T-cell (primary cell): Measurements from ENCODE around the gene LIPI. TPM values are rescaled to one million over a fixed set of nuclear protein-coding genes. Genes with fewer than 3 reads are reported as not detected.
"Not testable (repeated sequence)": the region's sequence is repeated elsewhere in the genome, so short reads cannot be mapped to it uniquely, and the experiment has no call there.

ENCODE experiments used
- ATAC-seq, 4 experiments: fragments of 200-7000 bp in 3 of 4; fragments of 150-1000 bp in 1 of 4; cut with Tn5 transposase; replicated peaks in 1 of 4; 1 replicate in 3 of 4; 2 replicates in 1 of 4; pipeline ENCODE4 v1.10.0; 2021; ENCODE audit warnings: moderate library complexity in 3 of 4, mild to moderate bottlenecking in 2 of 4, moderate number of reproducible peaks in 1 of 4
- CTCF ChIA-PET, 2 donors: fragments of 300-600 bp; sonication (Branson Sonifier 250); formaldehyde crosslinking; loops; one replicate each; lab custom pipeline; 2022; ENCODE audit warnings: antibody characterized with exemption in 2 of 2; lab: Charles Lee
- POLR2A ChIA-PET, 2 donors: fragments of 300-600 bp; sonication (Branson Sonifier 250); formaldehyde crosslinking; loops; one replicate each; lab custom pipeline; 2022; ENCODE audit warnings: antibody characterized with exemption in 2 of 2; lab: Charles Lee
- DNase-seq, 35 experiments: peaks; one replicate each; pipeline versions ENCODE4 v3.0.0 to v3.0.0-alpha.2; 2013 to 2023
- H3K27ac ChIP-seq: one replicate; pipeline ENCODE4 v1.5.1; 2013; ENCODE audit warnings: low read length
- H3K27me3 ChIP-seq, 2 experiments: replicated peaks in 1 of 2; 1 replicate in 1 of 2; 2 replicates in 1 of 2; pipeline versions ENCODE4 v1.6.1 to v1.7.0; 2013; ENCODE audit warnings: low read length in 1 of 2, mixed read lengths in 1 of 2; ENCODE audit not compliant: control insufficient read depth in 2 of 2, insufficient read depth in 2 of 2; ENCODE audit errors: extremely low read depth in 1 of 2
- H3K36me3 ChIP-seq, 2 donors: 1 replicate in 1 of 2; 2 replicates in 1 of 2; pipeline versions ENCODE4 v1.6.1 to v1.7.0; 2013; ENCODE audit warnings: low read length in 1 of 2; ENCODE audit not compliant: control insufficient read depth in 2 of 2, insufficient read depth in 1 of 2; ENCODE audit errors: extremely low read depth in 1 of 2
- H3K4me1 ChIP-seq, 2 experiments: 1 replicate in 1 of 2; 2 replicates in 1 of 2; pipeline versions ENCODE4 v1.6.1 to v1.7.0; 2013; ENCODE audit warnings: low read length in 2 of 2, mixed read lengths in 1 of 2; ENCODE audit not compliant: insufficient read depth in 2 of 2, control insufficient read depth in 1 of 2; ENCODE audit errors: extremely low read depth in 1 of 2
- H3K4me3 ChIP-seq, 2 donors: 1 replicate in 1 of 2; 2 replicates in 1 of 2; pipeline versions ENCODE4 v1.5.1 to v1.7.0; 2013; ENCODE audit warnings: mild to moderate bottlenecking in 2 of 2, low read length in 1 of 2, moderate library complexity in 1 of 2; ENCODE audit not compliant: control insufficient read depth in 1 of 2; ENCODE audit errors: extremely low read depth in 1 of 2
- H3K9me3 ChIP-seq: 2 replicates; pipeline ENCODE4 v1.7.0; 2013
- H3K27ac Mint-ChIP-seq, 2 donors: one replicate each; pipeline ENCODE4 v1.8.0; 2020 to 2021; ENCODE audit warnings: mild to moderate bottlenecking in 2 of 2, mixed read lengths in 2 of 2
- H3K27me3 Mint-ChIP-seq, 2 donors: one replicate each; pipeline ENCODE4 v1.8.0; 2021 to 2022; ENCODE audit warnings: mixed read lengths in 2 of 2
- H3K36me3 Mint-ChIP-seq: one replicate; pipeline ENCODE4 v1.8.0; 2021; ENCODE audit warnings: mixed read lengths
- H3K4me1 Mint-ChIP-seq, 3 donors: one replicate each; pipeline ENCODE4 v1.8.0; 2020 to 2022; ENCODE audit warnings: mixed read lengths in 3 of 3, mild to moderate bottlenecking in 1 of 3
- H3K4me3 Mint-ChIP-seq, 3 donors: one replicate each; pipeline ENCODE4 v1.8.0; 2020 to 2022; ENCODE audit warnings: mild to moderate bottlenecking in 3 of 3, mixed read lengths in 3 of 3, moderate library complexity in 3 of 3
- H3K9me3 Mint-ChIP-seq, 3 donors: one replicate each; pipeline ENCODE4 v1.8.0; 2020 to 2022; ENCODE audit warnings: mixed read lengths in 3 of 3
- WGBS: methylation state at CpG from one replicate; pipeline ENCODE4 v1.1.5; 2013; ENCODE audit warnings: missing lambda C conversion rate; ENCODE audit not compliant: insufficient coverage; 5-methylcytosine and 5-hydroxymethylcytosine counted together
- total RNA-seq, 35 experiments: library from RNA in 6 of 35; stranded (reverse) in 6 of 35; fragments of 120-200 nt in 1 of 35; gene quantifications; one replicate each; pipeline versions ENCODE4 v1.2.1 to v1.2.4 and lab custom pipeline; 2013 to 2026

LIPI gene
- total RNA-seq, 5 donors from 2014 or later (not counting 1 experiment from before 2014, with no cell fraction given) = not detected

GRCh38 chr21:14115646-14116045 lies 95.1 kb downstream of the LIPI start:
- Mint-ChIP-seq H3K27ac (no peak overlapping the region), H3K4me3 (no peak overlapping the region), H3K4me1 (peaks cover 8 to 22% (median 10%) of the 10 kb centered on the region in 3 donors), H3K36me3 (peaks cover 2% of the 10 kb centered on the region), H3K9me3 (peaks cover 0 to 5% (median 0%) of the 10 kb centered on the region in 3 donors), H3K27me3 (no peaks in the 10 kb centered on the region)
- 90% methylated on average over 6 of the region's 7 CpGs for WGBS
- Histone ChIP-seq H3K36me3 (no peaks in the 10 kb centered on the region), H3K9me3 (no peaks in the 10 kb centered on the region), H3K27ac (no peak overlapping the region), H3K4me1 (peaks cover 3 to 8% of the 10 kb centered on the region in 2 experiments), H3K4me3 (no peak overlapping the region), H3K27me3 (no peaks in the 10 kb centered on the region)
- POLR2A ChIA-PET = no interaction called here
- ATAC-seq (no peak), DNase-seq (no peak)
- CTCF ChIA-PET = no interaction called here

GRCh38 chr21:14114251-14114650 lies 96.5 kb downstream of the LIPI start:
- Mint-ChIP-seq H3K27ac (no peak overlapping the region), H3K36me3 (peaks cover 2% of the 10 kb centered on the region), H3K9me3 (no peaks in the 10 kb centered on the region), H3K27me3 (no peaks in the 10 kb centered on the region), H3K4me3 (no peak overlapping the region), H3K4me1 (peaks cover 0 to 14% (median 2%) of the 10 kb centered on the region in 3 donors)
- H3K4me1 ChIP-seq = no peaks in the 10 kb centered on the region
- POLR2A ChIA-PET = no interaction called here
- no peaks in the 10 kb centered on the region for H3K9me3 ChIP-seq
- H3K27me3 ChIP-seq = no peaks in the 10 kb centered on the region
- H3K27ac ChIP-seq = no peak overlapping the region
- no peaks in the 10 kb centered on the region for H3K36me3 ChIP-seq
- CTCF ChIA-PET = no interaction called here
- no peak overlapping the region for H3K4me3 ChIP-seq
- DNase-seq (no peak), ATAC-seq (no peak)
- whole genome bisulfite sequencing = 100% methylated on average over 1 of the region's 3 CpGs

GRCh38 chr21:14104564-14104963 lies 106.2 kb downstream of the LIPI start:
- CTCF ChIA-PET = not testable (repeated sequence)

DNA sequence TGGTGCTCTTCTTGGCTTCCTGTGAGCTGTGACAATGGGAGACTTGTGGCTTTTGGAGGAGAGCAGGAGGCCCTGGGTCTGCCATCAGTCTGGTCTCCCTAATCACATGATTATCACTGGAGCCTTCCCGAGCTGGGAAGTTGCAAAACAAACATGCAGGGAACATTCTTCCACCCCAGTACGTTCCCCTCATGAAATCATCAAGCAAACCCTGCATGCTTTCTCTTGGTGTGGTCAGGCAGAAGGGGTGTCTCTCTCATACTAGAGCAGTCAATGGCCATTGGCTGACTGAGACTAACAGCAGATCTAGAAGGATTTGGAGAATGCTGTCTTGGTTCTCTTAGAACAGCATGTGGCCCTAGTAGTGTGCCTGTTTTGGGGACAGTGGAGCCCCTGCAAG lies 111.2 kb downstream of the LIPI start:
- WGBS = no CpG with 5 or more reads among the region's 2 CpGs
- Histone ChIP-seq H3K27me3 (no peaks in the 10 kb centered on the region), H3K4me3 (no peak overlapping the region), H3K27ac (no peak overlapping the region), H3K4me1 (no peaks in the 10 kb centered on the region), H3K36me3 (no peaks in the 10 kb centered on the region), H3K9me3 (no peaks in the 10 kb centered on the region)
- no peak overlapping the region for H3K27ac Mint-ChIP-seq
- ChIA-PET POLR2A (no interaction called here), CTCF (no interaction called here)
- H3K36me3 Mint-ChIP-seq = peaks cover 5% of the 10 kb centered on the region
- H3K9me3 Mint-ChIP-seq = peaks cover 0 to 6% (median 0%) of the 10 kb centered on the region in 3 donors
- ATAC-seq = no peak
- H3K4me3 Mint-ChIP-seq = no peak overlapping the region
- H3K27me3 Mint-ChIP-seq = peaks cover 0 to 6% of the 10 kb centered on the region in 2 donors
- DNase-seq = no peak
- no peaks in the 10 kb centered on the region for H3K4me1 Mint-ChIP-seq

More at GRCh38 chr21:14104564-14104963, 106.2 kb downstream of the LIPI start:
- ATAC-seq, H3K4me1 ChIP-seq, H3K4me3 Mint-ChIP-seq, H3K27me3 ChIP-seq, POLR2A ChIA-PET, H3K27ac ChIP-seq, H3K36me3 Mint-ChIP-seq, H3K9me3 ChIP-seq, H3K4me1 Mint-ChIP-seq, H3K4me3 ChIP-seq, H3K36me3 ChIP-seq, H3K27ac Mint-ChIP-seq, H3K9me3 Mint-ChIP-seq, DNase-seq, H3K27me3 Mint-ChIP-seq: not testable (repeated sequence)
- 79% methylated on average over 4 of the region's 4 CpGs for WGBS

DNA sequence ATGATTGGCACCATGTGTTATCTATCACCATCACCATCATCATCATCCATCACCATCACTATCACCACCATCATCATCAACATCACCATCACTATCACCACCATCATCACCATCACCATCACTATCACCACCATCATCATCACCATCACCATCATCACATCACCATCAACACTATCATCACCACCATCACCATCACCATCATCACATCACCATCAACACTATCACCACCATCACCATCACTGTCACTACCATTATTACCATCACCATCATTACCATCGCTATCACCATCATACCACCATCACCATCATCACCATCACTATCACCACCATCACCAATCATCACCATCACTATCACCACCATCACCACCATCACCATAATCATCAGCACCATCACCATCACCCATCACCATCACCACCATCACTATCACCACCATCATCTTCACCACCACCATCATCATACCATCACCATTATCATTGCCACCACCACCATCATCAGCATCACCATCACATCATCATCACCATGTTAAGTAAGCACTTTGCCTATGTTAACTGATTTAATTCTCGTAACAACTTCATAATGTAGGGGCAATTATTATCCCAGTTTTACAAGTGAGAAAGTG lies 112.8 kb downstream of the LIPI start:
- ChIA-PET CTCF (no interaction called here), POLR2A (no interaction called here)
- Mint-ChIP-seq H3K36me3 (peaks cover 5% of the 10 kb centered on the region), H3K9me3 (peaks cover 0 to 6% (median 0%) of the 10 kb centered on the region in 3 donors), H3K4me3 (no peak overlapping the region), H3K4me1 (no peaks in the 10 kb centered on the region), H3K27ac (no peak overlapping the region), H3K27me3 (peaks cover 0 to 3% of the 10 kb centered on the region in 2 donors)
- Histone ChIP-seq H3K4me3 (no peak overlapping the region), H3K9me3 (no peaks in the 10 kb centered on the region), H3K36me3 (no peaks in the 10 kb centered on the region), H3K4me1 (no peaks in the 10 kb centered on the region), H3K27me3 (no peaks in the 10 kb centered on the region), H3K27ac (no peak overlapping the region)
- WGBS = 100% methylated on average over 1 of the region's 2 CpGs
- ATAC-seq = no peak
- no peak for DNase-seq

DNA sequence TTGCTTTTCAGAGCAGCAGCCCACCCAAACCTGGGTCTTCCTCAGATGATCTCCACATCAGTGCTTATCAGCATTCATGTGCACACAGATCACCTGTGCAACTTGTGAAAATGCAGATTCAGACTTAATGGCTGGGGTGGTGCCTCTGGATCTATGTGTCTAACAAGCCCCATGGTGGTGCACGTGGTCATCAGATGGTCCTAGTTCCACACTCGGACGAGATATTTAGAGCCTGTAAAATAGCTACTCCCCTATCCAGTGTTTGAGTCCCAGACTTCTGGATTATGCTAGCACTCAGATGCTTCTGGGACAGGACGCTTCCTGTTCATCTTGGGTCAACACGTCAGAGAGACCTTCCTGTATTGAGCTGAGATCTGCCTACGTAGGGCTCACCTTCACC lies 114.2 kb downstream of the LIPI start:
- H3K4me1 Mint-ChIP-seq = no peaks in the 10 kb centered on the region
- ChIA-PET CTCF (interaction anchor here in 1 of 2 donors (0.6 kb wide), 1 partner anchor 9 kb away, joined by 3 read pairs; no protein-coding TSS in a partner anchor), POLR2A (no interaction called here)
- H3K27ac Mint-ChIP-seq = no peak overlapping the region
- no peaks in the 10 kb centered on the region for H3K27me3 ChIP-seq
- H3K4me3 Mint-ChIP-seq = no peak overlapping the region
- H3K27me3 Mint-ChIP-seq = no peaks in the 10 kb centered on the region
- no peaks in the 10 kb centered on the region for H3K9me3 ChIP-seq
- ATAC-seq = no peak
- no peak for DNase-seq
- H3K4me3 ChIP-seq = no peak overlapping the region
- H3K4me1 ChIP-seq = no peaks in the 10 kb centered on the region
- no peaks in the 10 kb centered on the region for H3K36me3 ChIP-seq
- H3K9me3 Mint-ChIP-seq = peaks cover 0 to 6% (median 0%) of the 10 kb centered on the region in 3 donors
- WGBS = 90% methylated on average over 2 of the region's 6 CpGs
- no peak overlapping the region for H3K27ac ChIP-seq
- H3K36me3 Mint-ChIP-seq = peaks cover 11% of the 10 kb centered on the region
